ENCODE measurements around the gene ZNF146. TPM values are rescaled to one million over a fixed set of nuclear protein-coding genes. Genes with fewer than 3 reads are reported as not detected.

ZNF146 gene
- polyA plus RNA-seq, 1 donor from 2014 or later = 215 TPM

DNA sequence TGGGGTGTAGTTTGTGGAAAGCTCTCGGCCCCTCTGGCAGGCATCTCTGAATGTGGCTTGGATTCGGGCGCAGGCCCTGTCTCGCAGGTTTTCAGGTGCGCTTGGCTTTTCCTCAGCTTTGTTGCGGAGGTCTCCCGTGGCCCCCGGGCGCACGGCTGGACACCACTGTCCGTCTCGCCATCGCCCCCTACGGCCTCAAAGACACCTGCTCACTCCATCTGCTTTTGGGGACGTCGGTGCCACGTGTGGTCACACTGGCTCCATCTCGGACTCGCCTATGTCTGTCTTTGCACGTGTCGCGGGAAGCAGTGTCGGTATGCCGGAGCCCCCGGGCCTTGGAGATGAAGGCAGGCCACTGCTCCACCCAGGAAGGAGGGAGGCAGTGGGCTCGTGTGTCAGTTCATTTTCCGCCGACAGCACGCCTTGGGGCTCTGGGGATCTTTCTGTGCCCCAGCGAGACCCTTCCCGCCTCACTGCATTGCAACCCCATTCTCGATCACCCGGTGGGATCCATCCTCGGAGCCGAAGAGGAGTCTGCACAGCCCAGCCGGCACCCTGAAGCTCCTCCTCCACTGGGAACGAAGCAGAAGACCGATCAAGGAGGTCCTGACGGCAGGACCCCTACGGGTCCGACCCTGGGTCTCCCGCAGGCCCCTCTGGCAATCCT is 42.1 kb downstream of the ZNF146 start:
- Histone ChIP-seq H3K9me3 (ENCODE audit: low read length) (peaks cover 3% of the 10 kb centered on the region), H3K79me2 (replicated peaks; ENCODE audit: insufficient read depth, low read length) (no peaks in the 10 kb centered on the region), H2AFZ (ENCODE audit: low read depth, low read length) (no peak overlapping the region), H3K9ac (ENCODE audit: low read length) (no peak overlapping the region), H3K27me3 (ENCODE audit: insufficient read depth, low read depth, low read length) (no peaks in the 10 kb centered on the region), H3K36me3 (ENCODE audit: insufficient read depth, low read length) (no peaks in the 10 kb centered on the region), H3F3A (ENCODE audit: insufficient read depth, low read length, poor library complexity, severe bottlenecking) (no peaks in the 10 kb centered on the region), H3K4me2 (ENCODE audit: low read length) (no peak overlapping the region), H3K27ac (ENCODE audit: low read length) (no peak overlapping the region), H4K20me1 (ENCODE audit: insufficient read depth) (no peaks in the 10 kb centered on the region), H3K9me2 (ENCODE audit: insufficient read depth, low read length) (no peaks in the 10 kb centered on the region), H3K4me3 (ENCODE audit: low read length) (no peak overlapping the region)
- TF ChIP-seq TAF1 (IDR thresholded peaks at IDR 0.05; ENCODE audit: low read depth) = no peak
- TF ChIP-seq RAD21 (conservative IDR thresholded peaks at IDR 0.05) = no peak
- no peak for TF ChIP-seq SMC3 (conservative IDR thresholded peaks at IDR 0.05; ENCODE audit: poor library complexity)
- no peak for TF ChIP-seq EP300 (conservative IDR thresholded peaks at IDR 0.05; ENCODE audit: poor library complexity, severe bottlenecking)
- TF ChIP-seq, protein P1, sequence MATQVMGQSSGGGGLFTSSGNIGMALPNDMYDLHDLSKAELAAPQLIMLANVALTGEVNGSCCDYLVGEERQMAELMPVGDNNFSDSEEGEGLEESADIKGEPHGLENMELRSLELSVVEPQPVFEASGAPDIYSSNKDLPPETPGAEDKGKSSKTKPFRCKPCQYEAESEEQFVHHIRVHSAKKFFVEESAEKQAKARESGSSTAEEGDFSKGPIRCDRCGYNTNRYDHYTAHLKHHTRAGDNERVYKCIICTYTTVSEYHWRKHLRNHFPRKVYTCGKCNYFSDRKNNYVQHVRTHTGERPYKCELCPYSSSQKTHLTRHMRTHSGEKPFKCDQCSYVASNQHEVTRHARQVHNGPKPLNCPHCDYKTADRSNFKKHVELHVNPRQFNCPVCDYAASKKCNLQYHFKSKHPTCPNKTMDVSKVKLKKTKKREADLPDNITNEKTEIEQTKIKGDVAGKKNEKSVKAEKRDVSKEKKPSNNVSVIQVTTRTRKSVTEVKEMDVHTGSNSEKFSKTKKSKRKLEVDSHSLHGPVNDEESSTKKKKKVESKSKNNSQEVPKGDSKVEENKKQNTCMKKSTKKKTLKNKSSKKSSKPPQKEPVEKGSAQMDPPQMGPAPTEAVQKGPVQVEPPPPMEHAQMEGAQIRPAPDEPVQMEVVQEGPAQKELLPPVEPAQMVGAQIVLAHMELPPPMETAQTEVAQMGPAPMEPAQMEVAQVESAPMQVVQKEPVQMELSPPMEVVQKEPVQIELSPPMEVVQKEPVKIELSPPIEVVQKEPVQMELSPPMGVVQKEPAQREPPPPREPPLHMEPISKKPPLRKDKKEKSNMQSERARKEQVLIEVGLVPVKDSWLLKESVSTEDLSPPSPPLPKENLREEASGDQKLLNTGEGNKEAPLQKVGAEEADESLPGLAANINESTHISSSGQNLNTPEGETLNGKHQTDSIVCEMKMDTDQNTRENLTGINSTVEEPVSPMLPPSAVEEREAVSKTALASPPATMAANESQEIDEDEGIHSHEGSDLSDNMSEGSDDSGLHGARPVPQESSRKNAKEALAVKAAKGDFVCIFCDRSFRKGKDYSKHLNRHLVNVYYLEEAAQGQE (IDR thresholded peaks at IDR 0.05; ENCODE audit: borderline replicate concordance) = no peak
- TF ChIP-seq POLR2AphosphoS5 (IDR thresholded peaks at IDR 0.05) = no peak
- TF ChIP-seq MXI1 (conservative IDR thresholded peaks at IDR 0.05; ENCODE audit: poor library complexity, severe bottlenecking) = no peak
- TF ChIP-seq, protein P2, sequence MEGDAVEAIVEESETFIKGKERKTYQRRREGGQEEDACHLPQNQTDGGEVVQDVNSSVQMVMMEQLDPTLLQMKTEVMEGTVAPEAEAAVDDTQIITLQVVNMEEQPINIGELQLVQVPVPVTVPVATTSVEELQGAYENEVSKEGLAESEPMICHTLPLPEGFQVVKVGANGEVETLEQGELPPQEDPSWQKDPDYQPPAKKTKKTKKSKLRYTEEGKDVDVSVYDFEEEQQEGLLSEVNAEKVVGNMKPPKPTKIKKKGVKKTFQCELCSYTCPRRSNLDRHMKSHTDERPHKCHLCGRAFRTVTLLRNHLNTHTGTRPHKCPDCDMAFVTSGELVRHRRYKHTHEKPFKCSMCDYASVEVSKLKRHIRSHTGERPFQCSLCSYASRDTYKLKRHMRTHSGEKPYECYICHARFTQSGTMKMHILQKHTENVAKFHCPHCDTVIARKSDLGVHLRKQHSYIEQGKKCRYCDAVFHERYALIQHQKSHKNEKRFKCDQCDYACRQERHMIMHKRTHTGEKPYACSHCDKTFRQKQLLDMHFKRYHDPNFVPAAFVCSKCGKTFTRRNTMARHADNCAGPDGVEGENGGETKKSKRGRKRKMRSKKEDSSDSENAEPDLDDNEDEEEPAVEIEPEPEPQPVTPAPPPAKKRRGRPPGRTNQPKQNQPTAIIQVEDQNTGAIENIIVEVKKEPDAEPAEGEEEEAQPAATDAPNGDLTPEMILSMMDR (IDR thresholded peaks at IDR 0.05; ENCODE audit: poor library complexity, severe bottlenecking) = no peak

DNA sequence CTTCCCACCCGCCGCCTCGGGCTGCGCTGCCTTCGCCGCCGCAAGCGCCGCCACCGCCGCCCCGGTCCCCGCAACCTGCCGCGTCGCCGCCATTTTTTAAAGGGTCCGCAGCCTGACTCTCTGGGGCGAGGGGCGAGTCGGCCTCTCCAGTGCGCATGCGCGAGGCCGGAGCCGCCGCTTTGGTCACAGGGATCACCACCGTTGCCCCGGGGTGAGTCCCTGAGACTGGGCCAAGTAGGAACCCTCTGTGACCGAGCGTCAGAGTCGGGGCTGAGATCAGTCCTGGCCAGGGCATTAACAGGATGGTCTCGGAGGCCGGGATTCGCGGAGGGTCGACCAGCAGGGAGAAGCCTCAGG is 42.6 kb downstream of the ZNF146 start:
- no peak overlapping the region for H3K4me2 ChIP-seq (ENCODE audit: low read length)

More for the DNA sequence above, 42.6 kb downstream of the ZNF146 start:
- Histone ChIP-seq H4K20me1 (ENCODE audit: insufficient read depth) (no peaks in the 10 kb centered on the region), H3K27ac (ENCODE audit: low read length) (no peak overlapping the region), H3K36me3 (ENCODE audit: insufficient read depth, low read length) (no peaks in the 10 kb centered on the region), H3K9me3 (ENCODE audit: low read length) (peaks cover 3% of the 10 kb centered on the region), H3K4me3 (ENCODE audit: low read length) (no peak overlapping the region), H3K9ac (ENCODE audit: low read length) (no peak overlapping the region), H3K9me2 (ENCODE audit: insufficient read depth, low read length) (no peaks in the 10 kb centered on the region), H3F3A (ENCODE audit: insufficient read depth, low read length, poor library complexity, severe bottlenecking) (no peaks in the 10 kb centered on the region), H3K27me3 (ENCODE audit: insufficient read depth, low read depth, low read length) (no peaks in the 10 kb centered on the region), H3K79me2 (replicated peaks; ENCODE audit: insufficient read depth, low read length) (no peaks in the 10 kb centered on the region), H2AFZ (ENCODE audit: low read depth, low read length) (no peak overlapping the region)
- TF ChIP-seq MXI1 (conservative IDR thresholded peaks at IDR 0.05; ENCODE audit: poor library complexity, severe bottlenecking) (no peak), EZH2 (IDR thresholded peaks at IDR 0.05; ENCODE audit: borderline replicate concordance, insufficient read depth, low read length, poor library complexity, severe bottlenecking) (no peak), EP300 (conservative IDR thresholded peaks at IDR 0.05; ENCODE audit: poor library complexity, severe bottlenecking) (no peak), SMC3 (conservative IDR thresholded peaks at IDR 0.05; ENCODE audit: poor library complexity) (no peak), RAD21 (conservative IDR thresholded peaks at IDR 0.05) (no peak), POLR2AphosphoS5 (IDR thresholded peaks at IDR 0.05) (no peak), TAF1 (IDR thresholded peaks at IDR 0.05; ENCODE audit: low read depth) (no peak)
- TF ChIP-seq, protein P2 (IDR thresholded peaks at IDR 0.05; ENCODE audit: poor library complexity, severe bottlenecking) = no peak
- TF ChIP-seq, protein P1 (IDR thresholded peaks at IDR 0.05; ENCODE audit: borderline replicate concordance) = no peak
